Stimulated activated CD8-positive, alpha-beta memory T cell treated with anti-CD3 and anti-CD28 coated beads, Interleukin-7, amount 100 ng/mL, for 4 hours (primary cell): ENCODE data around the gene NRG2.

Experiments used
- DNase-seq, 2 donors: peaks; one replicate each; pipeline ENCODE4 v3.0.0-alpha.2; 2020; ENCODE audit warnings: low read depth in 2 of 2

NRG2 gene

DNA sequence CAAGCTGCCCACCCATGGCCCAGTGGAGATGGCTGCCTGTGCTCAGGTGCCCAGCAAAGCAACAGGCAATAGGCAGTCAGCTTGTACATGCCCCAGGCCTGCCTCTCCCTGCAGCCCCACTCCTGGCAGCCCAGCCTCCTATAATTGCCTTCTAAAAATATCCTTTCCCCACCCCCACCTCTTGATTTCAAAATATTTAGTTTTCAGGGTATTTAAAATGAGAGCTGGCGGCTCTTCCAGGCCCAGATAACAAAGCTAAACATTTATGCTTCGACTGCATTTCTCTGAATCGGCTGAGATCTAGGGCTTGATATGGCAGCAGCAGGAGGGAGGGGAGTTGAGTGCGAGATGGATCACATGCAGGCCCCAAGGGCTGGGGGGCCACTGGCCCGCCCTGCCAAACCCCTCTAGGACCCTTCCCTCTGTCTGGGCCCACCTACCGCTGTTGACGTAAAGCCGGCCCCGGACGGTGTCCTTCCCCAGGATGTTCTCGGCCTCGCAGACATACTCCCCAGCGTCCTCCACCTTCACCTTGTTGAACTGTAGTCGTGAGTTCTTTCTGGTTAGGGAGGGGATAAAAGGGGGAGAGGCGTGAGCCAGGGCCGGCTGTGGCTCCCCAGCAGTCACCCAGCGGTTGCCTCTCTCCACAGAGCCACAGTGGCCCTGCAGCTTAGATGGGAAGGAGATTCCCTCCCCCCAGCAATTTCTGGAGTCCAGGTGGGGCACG is 162.5 kb downstream of the NRG2 start:
- no peak for DNase-seq

GRCh38 chr5:139878093-139878492 is 165.0 kb downstream of the NRG2 start:
- DNase-seq, result no peak

- no peak for DNase-seq
These were observed 165.9 kb downstream of the NRG2 start for GRCh38 chr5:139877129-139877597.

GRCh38 chr5:139875957-139876356 is 167.1 kb downstream of the NRG2 start:
- no peak for DNase-seq

DNA sequence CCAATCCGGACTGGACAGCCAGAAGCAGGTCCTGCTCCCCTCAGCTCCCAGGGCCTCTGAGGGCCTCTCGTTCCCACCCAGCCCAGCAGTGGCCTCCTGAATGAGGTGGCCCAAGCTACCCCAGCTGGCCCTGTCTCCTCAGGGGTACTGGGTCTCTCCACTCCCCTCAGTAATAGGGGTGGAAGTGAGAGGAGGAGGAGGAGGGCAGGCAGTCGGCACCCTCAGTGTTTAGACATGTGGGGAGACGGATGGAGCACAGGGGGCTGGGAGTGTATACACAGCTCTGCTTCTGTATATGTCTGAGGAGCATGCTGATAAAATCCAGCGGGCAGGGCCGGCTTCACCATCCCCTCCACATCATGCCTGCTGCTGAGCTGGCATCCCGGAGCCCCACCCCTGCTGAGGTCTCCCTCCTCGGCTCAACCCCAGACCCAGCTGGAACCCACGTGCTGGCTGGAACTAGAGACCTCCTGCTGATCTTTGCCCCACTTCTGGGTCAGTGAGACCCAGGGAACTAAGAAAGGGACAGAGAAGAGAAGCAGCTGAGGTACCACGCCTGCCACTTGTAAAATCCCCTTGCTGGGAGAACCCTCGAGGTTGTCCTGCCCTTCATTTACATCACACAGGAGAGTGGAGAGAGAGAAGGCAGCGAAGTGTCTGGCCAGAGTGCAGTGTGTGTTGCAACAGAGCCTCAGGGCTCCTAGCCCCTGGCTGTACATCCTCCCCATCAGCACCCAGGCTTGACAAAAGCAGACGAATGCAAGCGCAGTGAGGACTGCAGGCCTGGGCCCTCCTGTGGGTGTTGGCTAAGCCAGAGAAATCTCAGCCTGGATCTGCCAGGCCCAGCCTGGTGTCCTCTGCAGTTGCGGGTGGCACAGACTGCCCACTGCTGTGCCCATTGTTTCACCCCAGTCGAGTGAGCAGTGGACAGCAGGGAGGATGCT is 170.0 kb downstream of the NRG2 start:
- DNase-seq, result no peak

GRCh38 chr5:139872052-139872766 is 170.9 kb downstream of the NRG2 start:
- DNase-seq, result no peak

DNA sequence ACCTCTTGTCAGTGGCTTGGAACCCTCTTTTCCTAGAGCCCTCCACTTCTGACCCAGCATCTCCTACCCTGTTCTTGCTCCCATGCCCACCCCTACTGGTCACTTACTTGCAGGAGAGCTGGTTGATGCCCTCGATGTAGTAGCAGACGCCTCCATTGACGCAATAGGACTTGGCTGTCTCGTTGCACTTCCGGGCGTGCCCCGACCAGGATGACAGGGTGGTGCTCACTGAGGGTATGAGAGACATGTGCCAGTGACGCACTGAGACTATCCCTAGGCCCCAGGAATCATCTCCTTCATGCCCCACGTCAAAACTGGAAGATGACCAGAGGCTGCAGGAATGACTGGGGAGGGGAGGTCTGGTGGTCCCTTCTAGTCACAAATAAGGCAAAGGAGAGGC is 171.5 kb downstream of the NRG2 start:
- DNase-seq, result no peak

DNA sequence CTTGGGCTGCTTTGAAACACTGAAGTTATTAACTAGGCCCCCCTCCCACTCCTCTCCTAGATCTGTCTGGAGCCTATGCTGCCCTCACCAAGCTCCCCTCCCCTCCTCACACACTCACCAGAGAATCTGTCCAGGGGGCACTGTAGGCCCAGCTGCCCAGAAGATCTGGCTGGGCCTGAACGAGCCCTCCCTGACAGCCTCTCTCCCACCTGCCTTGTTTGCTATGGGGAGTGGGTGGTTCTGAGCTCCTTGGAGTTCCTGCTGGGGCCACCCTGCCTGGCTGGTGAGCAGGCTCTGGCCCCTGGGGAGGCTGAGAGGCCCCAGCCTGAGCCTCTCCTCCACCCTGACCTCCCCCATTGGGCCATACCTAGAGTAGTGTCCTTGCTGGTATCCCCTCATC is 172.4 kb downstream of the NRG2 start:
- no peak for DNase-seq

GRCh38 chr5:139869042-139869790 is 173.9 kb downstream of the NRG2 start:
- DNase-seq, result no peak

DNA sequence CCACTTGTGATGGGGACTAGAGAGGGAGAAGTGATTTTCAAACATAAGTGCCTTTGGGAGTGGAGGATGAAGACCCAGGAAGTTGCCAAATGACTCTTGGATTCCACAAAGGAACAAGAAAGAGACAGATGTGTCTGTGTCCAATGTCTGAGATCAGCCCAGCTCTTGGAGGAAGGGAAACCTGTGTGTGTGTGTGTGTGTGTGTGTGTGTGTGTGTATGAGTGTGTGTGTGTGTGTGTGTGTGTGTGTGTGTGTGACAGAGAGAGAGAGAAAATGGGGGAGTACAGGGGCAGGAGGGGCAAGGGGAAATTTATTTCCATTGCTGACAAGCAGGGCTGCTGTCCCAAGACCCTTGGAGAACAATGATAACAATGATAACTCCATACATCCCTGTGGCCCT is 175.5 kb downstream of the NRG2 start:
- no peak for DNase-seq

DNA sequence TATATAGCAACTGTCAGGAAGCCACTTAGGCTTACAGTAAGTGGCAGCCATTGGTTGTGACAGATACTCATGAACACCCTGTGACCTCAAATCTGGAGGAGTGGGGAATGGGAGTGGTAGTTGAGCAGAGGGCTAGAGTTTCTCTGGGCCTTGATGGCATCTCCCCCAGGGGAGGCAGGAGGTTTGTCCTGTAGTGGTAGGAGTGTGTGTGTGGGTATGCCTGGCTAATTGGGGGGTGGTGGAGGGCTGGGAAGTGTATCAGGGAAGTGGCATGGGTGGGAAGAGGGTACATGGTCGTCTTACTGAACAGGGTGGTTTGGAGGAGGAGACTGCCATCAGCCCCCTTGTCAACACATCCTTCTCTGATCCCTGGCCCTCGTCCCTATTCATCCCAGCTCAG is 176.0 kb downstream of the NRG2 start:
- DNase-seq, result no peak

DNA sequence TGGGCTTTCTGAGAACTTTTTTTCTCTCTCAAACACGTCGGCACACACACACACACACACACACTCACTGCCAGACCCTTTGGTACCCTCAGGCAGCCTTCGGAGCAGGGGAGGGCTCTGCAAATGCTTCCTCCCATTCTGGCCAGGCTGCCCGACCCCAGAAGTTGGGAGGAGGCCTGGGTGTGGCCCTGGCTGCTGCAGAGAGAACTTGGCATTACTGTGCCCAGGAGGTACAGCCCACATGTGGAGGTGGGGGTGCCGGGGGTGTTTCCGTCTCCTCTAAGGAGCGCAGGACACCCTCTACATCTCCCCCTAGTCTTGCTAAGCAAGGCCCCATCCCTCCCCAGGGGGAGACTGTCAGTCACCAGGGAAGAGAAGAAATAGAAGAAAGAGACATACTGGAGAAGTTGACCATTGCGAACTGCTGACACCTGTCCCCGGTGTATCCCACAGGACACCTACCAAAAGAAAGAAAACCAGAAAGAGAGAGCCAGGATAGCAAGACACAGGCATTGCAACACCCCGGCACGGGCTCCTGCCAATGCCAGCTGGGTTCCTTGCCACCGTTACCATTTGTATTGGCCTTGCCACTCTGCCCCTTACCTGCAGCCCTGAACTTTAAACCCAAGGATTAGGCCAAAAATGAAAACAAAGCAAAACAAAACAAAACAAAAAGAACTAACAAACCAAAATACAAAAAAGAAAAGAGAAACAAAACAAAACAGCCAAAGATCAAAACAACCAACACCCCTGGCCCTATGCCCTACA is 178.2 kb downstream of the NRG2 start:
- DNase-seq, result no peak

- DNase-seq, result peak; percentile 31 to 36
These were observed 179.1 kb downstream of the NRG2 start for GRCh38 chr5:139863855-139864558.

DNA sequence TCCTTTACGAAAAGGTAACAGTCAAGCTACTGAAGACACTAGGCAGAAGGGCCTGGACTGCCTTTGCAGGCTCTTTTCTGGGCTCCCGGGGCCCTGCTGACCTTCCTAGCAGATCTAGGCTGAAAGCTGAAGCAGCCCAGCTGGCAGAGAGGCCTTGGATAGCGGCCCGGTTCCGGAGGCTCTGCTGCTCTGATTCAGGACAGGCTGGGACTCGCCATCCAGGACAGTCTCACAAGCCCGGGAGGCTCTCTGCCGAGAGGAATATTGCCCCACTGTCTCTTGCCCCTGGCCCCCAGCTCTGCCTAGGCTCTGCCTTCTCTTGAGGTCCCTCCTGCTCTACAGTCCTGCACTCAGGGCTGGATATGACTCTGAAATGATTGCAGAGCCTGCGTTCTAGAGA is 179.7 kb downstream of the NRG2 start:
- no peak for DNase-seq

DNA sequence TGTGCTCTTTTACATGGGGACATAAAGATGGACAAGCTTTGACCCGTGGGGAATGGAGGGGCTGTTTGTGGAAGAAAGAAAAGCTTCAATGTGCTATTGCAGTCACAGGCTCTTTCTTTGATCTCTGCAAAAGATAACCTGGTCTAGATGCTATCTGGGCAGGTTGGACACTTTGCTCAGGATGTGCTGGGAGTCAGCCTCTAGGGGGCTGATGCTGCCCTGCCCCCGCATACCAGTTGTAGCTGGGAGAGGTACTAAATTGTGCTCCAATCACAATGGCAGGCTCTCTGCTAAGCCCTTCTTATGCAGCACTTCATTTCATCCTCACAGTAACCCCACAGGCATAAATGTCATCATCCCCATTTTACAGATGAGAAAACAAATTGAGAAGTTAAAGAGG is 180.3 kb downstream of the NRG2 start:
- no peak for DNase-seq

DNA sequence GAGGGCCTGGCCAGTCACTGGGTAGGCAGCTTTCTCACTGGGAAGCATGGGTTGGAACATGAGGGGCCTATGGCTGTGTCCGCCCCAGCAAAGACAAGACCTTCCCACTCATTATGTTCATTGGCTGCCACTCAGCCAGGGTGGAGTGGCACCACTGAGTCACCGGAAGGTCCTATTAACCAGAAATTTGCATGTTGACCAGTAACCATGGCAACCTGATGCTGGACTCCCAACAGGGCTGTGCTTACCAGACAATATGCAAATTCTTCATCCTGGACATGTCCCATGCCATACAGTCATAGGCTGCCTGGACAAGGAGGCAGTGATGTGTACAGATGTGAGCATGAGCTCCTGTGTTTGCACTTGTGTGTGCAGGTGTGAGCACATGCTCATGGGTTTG is 180.8 kb downstream of the NRG2 start:
- no peak for DNase-seq

DNA sequence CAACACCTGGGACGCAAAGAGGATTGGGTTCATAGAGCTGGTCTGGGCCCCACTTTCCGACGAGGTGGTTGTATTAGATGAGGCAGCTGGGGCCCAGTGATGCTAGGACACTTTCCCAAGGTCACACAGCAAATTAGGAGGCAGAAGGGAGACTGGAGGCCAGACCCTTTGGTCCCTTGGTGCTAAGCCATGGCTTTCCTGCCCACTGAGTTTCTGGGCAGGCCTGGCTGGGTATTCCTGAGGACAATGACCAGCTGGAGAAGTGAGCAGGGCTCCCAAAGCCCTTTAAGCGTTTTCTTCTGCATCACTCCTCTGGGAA is 181.3 kb downstream of the NRG2 start:
- DNase-seq, result no peak

DNA sequence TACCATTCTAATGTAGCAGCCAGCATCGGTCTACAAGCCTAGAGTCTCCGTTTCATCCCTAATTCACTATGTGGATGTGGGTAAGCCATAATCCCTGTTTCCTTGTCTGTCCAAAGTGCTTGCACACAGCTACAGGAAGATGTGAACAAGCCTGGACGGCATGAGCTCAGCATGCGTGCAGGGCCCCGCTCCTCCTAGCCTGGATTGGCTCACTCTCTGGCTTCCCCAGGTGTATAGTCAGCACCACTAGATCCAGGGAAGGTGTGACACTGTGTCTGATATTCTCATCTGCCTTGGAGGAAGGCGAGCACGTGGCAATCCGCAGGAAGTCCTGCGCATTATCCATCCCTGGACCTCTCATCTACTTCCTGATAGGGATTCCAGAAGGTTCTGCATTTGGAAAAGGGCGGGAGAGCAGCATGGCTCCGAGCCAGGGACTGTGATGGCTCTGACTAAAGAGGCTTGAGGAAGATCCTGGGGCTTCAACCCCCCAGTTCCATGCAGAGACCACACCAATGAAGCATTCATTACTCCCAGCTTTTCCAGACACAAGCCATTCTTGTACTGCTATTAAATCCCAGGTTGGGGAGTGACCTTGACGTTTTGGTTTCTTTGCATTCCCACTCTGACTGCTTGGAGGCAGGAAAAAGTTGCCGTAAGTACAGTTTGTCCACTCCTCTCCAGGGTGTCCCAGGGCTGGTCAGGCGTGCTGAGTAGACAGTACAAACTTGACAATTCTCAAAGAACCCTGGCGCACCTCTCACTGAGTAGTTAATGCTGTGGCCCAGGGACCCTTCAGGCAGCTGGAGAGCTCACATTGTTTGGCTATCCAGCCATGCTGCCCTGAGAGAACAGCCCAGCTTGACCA is 181.8 kb downstream of the NRG2 start:
- DNase-seq, result no peak

GRCh38 chr5:139859013-139859412 is 184.1 kb downstream of the NRG2 start:
- DNase-seq, result no peak
